PC-3 (cell line): Measurements from ENCODE around the gene RBSN. TPM values are rescaled to one million over a fixed set of nuclear protein-coding genes. Genes with fewer than 3 reads are reported as not detected.

ENCODE experiments used
- ATAC-seq: fragments of 200-7000 bp; cut with Tn5 transposase; 2 replicates; pipeline ENCODE4 v1.9.1; 2020; ENCODE audit warnings: mild to moderate bottlenecking, moderate library complexity
- BruUV-seq: library from RNA; stranded (reverse); fragments of 400-500 nt; replicated peaks from 2 replicates; lab custom pipeline; 2021; lab: Mats Ljungman, UMichigan
- CTCF ChIA-PET: fragments of 300-600 bp; sonication (Branson Sonifier 250); formaldehyde crosslinking; loops from one replicate; lab custom pipeline; 2022; ENCODE audit warnings: antibody characterized with exemption; lab: Charles Lee
- POLR2A ChIA-PET: fragments of 300-600 bp; sonication (Branson Sonifier 250); formaldehyde crosslinking; loops from one replicate; lab custom pipeline; 2022; ENCODE audit warnings: antibody characterized with exemption; ENCODE audit not compliant: unreplicated experiment; lab: Charles Lee
- DNase-seq: peaks from one replicate; pipeline ENCODE4 v3.0.0-alpha.2; 2015
- H2AFZ ChIP-seq: fragments of 300-600 bp; sonication (generic); 2 replicates; pipeline ENCODE4 v1.6.0; 2016; ENCODE audit warnings: antibody characterized with exemption, low read length
- H3F3A ChIP-seq: fragments of 300-600 bp; sonication (generic); one replicate; pipeline ENCODE4 v1.6.0; 2017; ENCODE audit warnings: antibody characterized with exemption, low read length, control low read depth, mild to moderate bottlenecking; ENCODE audit not compliant: unreplicated experiment
- H3K27ac ChIP-seq: fragments of 300-600 bp; sonication (generic); 2 replicates; pipeline ENCODE4 v1.5.1; 2016; ENCODE audit warnings: mild to moderate bottlenecking, low read length
- H3K27me3 ChIP-seq: fragments of 300-600 bp; sonication (generic); 2 replicates; pipeline ENCODE4 v1.6.1; 2016; ENCODE audit warnings: low read length, mixed read lengths
- H3K36me3 ChIP-seq: fragments of 300-600 bp; sonication (generic); 2 replicates; pipeline ENCODE4 v1.6.1; 2016; ENCODE audit warnings: low read depth, mixed run types, low read length, mixed read lengths
- H3K4me1 ChIP-seq: fragments of 300-600 bp; sonication (generic); 2 replicates; pipeline ENCODE4 v1.5.1; 2016; ENCODE audit warnings: low read length; ENCODE audit not compliant: insufficient read depth
- H3K4me2 ChIP-seq: fragments of 300-600 bp; sonication (generic); 2 replicates; pipeline ENCODE4 v1.6.0; 2016; ENCODE audit warnings: low read length
- H3K4me3 ChIP-seq: fragments of 300-600 bp; sonication (generic); 2 replicates; pipeline ENCODE4 v1.5.1; 2016; ENCODE audit warnings: mild to moderate bottlenecking, low read length, mixed read lengths
- H3K79me2 ChIP-seq: fragments of 300-600 bp; sonication (generic); 2 replicates; pipeline ENCODE4 v1.6.1; 2017; ENCODE audit warnings: low read length, mixed read lengths
- H3K9ac ChIP-seq: fragments of 300-600 bp; sonication (generic); 2 replicates; pipeline ENCODE4 v1.6.0; 2016; ENCODE audit warnings: mild to moderate bottlenecking, low read length
- H3K9me2 ChIP-seq: fragments of 300-600 bp; sonication (generic); replicated peaks from 2 replicates; pipeline ENCODE4 v1.6.1; 2016; ENCODE audit warnings: mixed run types, low read length, mixed read lengths
- H3K9me3 ChIP-seq: fragments of 300-600 bp; sonication (generic); 2 replicates; pipeline ENCODE4 v1.6.1; 2016; ENCODE audit warnings: low read length, mixed read lengths
- H4K20me1 ChIP-seq: fragments of 300-600 bp; sonication (generic); 2 replicates; pipeline ENCODE4 v1.6.1; 2016; ENCODE audit warnings: low read length, mixed read lengths
- EZH2 ChIP-seq: fragments of 300-600 bp; sonication (generic); IDR thresholded peaks from one replicate; pipeline ENCODE4 v1.6.1; 2017; ENCODE audit warnings: antibody characterized with exemption, mild to moderate bottlenecking, low read length; ENCODE audit not compliant: unreplicated experiment
- EZH2phosphoT487 ChIP-seq: fragments of 300-600 bp; sonication (generic); IDR thresholded peaks from 2 replicates; pipeline ENCODE4 v1.6.1; 2018; ENCODE audit warnings: mild to moderate bottlenecking, antibody characterized with exemption, low read length, borderline replicate concordance
- intact Hi-C: fragments of 100-400 bp; cut with micrococcal nuclease; formaldehyde crosslinking; loops from 2 replicates; pipeline ENCODE4 v1.9.0; 2023
- total RNA-seq: library from RNA; depleted of rRNA; stranded (reverse); fragments of >200 nt; gene quantifications from 2 replicates; pipeline ENCODE4 v1.2.3, GENCODE V29; 2014
- TF ChIP-seq, protein P1 (sequence below): fragments of 300-600 bp; sonication (generic); conservative IDR thresholded peaks from 2 replicates; pipeline ENCODE4 v1.5.1; 2017; ENCODE audit warnings: antibody characterized with exemption, low read depth, mild to moderate bottlenecking, low read length

Gene RBSN
- total RNA-seq, 1 experiment from 2014 or later = 18.7 TPM

DNA sequence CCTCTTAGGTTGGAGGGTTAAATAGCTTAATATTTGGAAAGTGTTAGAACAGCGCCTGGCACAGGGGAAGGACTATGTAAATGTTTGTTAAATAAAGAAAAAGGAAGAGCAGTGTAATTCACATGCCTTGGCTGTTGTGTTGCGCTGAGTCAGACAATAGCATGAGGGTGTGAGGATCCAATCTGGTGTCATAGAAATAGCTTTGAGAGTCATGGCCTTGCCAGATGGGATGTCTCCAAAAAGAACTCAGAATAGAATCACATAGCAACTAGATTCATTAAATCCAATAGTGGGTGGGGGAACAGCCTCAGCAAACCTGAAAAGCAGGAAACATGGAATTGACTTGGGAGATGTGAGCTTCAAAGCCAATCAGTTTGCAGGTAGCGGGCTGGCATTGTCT is 3.9 kb upstream of the RBSN start:
- POLR2A ChIA-PET = no interaction called here
- CTCF ChIA-PET = interaction anchor here (0.6 kb wide), 1 partner anchor 366 kb away, joined by 3 read pairs; no protein-coding TSS in a partner anchor
- no peak overlapping the region for H3K27ac ChIP-seq
- no peak overlapping the region for H3K9ac ChIP-seq
- intact Hi-C loops = no loop called here
- no peaks in the 10 kb centered on the region for H4K20me1 ChIP-seq
- TF ChIP-seq, protein P1, sequence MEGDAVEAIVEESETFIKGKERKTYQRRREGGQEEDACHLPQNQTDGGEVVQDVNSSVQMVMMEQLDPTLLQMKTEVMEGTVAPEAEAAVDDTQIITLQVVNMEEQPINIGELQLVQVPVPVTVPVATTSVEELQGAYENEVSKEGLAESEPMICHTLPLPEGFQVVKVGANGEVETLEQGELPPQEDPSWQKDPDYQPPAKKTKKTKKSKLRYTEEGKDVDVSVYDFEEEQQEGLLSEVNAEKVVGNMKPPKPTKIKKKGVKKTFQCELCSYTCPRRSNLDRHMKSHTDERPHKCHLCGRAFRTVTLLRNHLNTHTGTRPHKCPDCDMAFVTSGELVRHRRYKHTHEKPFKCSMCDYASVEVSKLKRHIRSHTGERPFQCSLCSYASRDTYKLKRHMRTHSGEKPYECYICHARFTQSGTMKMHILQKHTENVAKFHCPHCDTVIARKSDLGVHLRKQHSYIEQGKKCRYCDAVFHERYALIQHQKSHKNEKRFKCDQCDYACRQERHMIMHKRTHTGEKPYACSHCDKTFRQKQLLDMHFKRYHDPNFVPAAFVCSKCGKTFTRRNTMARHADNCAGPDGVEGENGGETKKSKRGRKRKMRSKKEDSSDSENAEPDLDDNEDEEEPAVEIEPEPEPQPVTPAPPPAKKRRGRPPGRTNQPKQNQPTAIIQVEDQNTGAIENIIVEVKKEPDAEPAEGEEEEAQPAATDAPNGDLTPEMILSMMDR = no peak
- TF ChIP-seq EZH2phosphoT487 = no peak
- TF ChIP-seq EZH2 = no peak
- no peak overlapping the region for H3K4me2 ChIP-seq
- H3K27me3 ChIP-seq = no peaks in the 10 kb centered on the region
- peaks cover 11% of the 10 kb centered on the region for H3K79me2 ChIP-seq
- no peaks in the 10 kb centered on the region for H3K36me3 ChIP-seq
- DNase-seq (no peak), ATAC-seq (no peak)
- no peak overlapping the region for H2AFZ ChIP-seq
- no peaks in the 10 kb centered on the region for H3F3A ChIP-seq
- no TSS peak for BruUV-seq
- H3K4me1 ChIP-seq = peaks cover 22% of the 10 kb centered on the region
- H3K4me3 ChIP-seq = no peak overlapping the region
- H3K9me3 ChIP-seq = no peaks in the 10 kb centered on the region
- H3K9me2 ChIP-seq = no peaks in the 10 kb centered on the region

DNA sequence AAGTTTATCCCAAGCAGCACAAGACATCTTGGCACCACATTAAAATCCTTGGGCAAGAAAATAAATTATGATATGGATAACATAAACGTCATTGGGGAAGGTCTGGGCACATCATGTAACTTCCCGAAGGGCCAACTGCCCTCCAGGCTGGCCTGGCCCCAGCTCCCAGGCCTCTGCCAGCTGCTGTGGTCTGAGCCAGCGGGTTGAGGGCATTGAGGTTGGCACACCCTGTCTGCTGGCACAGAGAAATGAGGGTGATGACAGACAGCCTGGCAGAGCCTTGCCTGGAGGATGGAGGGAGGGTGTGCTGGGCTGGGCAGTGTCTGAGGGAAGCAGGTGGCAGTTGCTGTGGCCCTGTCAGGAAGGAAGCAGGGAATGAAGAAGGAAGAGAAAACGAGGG is 3.3 kb upstream of the RBSN start:
- TF ChIP-seq, protein P1 = no peak
- TF ChIP-seq EZH2phosphoT487 (no peak), EZH2 (no peak)
- intact Hi-C loops = no loop called here
- DNase-seq (peak; percentile 48), ATAC-seq (peak; percentile 57)
- no TSS peak for BruUV-seq
- Histone ChIP-seq H3F3A (no peaks in the 10 kb centered on the region), H3K27me3 (no peaks in the 10 kb centered on the region), H3K9ac (no peak overlapping the region), H3K36me3 (no peaks in the 10 kb centered on the region), H3K4me2 (no peak overlapping the region), H2AFZ (no peak overlapping the region), H3K9me3 (no peaks in the 10 kb centered on the region), H3K4me3 (no peak overlapping the region), H4K20me1 (no peaks in the 10 kb centered on the region), H3K4me1 (peaks cover 26% of the 10 kb centered on the region), H3K79me2 (peaks cover 16% of the 10 kb centered on the region), H3K27ac (no peak overlapping the region), H3K9me2 (no peaks in the 10 kb centered on the region)
- ChIA-PET POLR2A (no interaction called here), CTCF (no interaction called here)

DNA sequence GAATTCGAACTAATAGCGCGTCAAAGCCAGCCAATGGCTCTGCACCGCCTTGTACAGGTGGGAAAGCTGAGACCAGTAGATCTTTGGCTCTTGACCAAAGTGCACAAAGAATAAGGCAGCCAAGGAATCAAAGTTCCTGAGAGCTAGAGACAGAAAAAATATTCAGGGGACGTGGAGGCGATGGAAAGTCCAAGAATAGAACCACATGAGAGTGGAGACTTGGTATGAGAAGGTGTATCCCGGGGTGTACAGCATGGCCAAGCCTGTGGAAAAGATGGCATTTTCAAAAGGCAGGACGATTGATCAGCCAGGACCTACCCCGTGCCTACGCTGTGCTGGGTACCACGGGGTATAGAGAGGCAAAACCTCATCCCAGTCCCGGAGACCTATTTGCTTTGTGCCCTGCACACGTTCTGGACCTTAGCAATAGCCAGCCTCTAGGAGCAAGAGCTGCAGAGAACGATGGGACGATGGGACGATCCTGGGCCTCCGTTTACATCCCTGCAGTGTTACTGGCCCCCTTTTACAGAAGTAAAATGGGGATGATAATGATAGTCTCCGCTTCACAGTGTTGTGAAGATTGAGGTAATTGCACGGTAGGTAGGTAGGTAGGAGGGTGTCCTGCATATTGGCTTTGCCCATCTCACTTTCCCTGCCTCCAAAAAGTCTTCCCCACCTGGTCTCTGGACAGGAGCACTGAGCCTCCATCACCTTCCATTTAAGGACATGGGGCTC is 583 bp upstream of the RBSN start:
- TF ChIP-seq, protein P1 = no peak
- TF ChIP-seq EZH2phosphoT487 = no peak
- no peak for TF ChIP-seq EZH2
- H3K36me3 ChIP-seq = peaks cover 18% of the 10 kb centered on the region
- H3K79me2 ChIP-seq = peaks cover 30% of the 10 kb centered on the region
- peaks cover 26% of the 10 kb centered on the region for H3K4me1 ChIP-seq
- H3F3A ChIP-seq = no peaks in the 10 kb centered on the region
- H3K9ac ChIP-seq = peak overlapping the region; percentile 90
- peak overlapping the region; percentile 100 for H3K4me3 ChIP-seq
- CTCF ChIA-PET = no interaction called here
- no peaks in the 10 kb centered on the region for H4K20me1 ChIP-seq
- BruUV-seq = TSS peak; percentile 96
- ATAC-seq (no peak; the same call in 1 of the 2 replicates), DNase-seq (no peak)
- H3K4me2 ChIP-seq = peak overlapping the region; percentile 88
- peak overlapping the region; percentile 98 for H2AFZ ChIP-seq
- POLR2A ChIA-PET = no interaction called here
- H3K9me2 ChIP-seq = no peaks in the 10 kb centered on the region
- no peak overlapping the region for H3K27ac ChIP-seq
- H3K27me3 ChIP-seq = no peaks in the 10 kb centered on the region
- no peaks in the 10 kb centered on the region for H3K9me3 ChIP-seq
- intact Hi-C loops = loop anchor here (2.0 kb wide), 2 partner anchors 35 to 151 kb away; partner anchors contain the start of gene MRPS25
